ENCODE measurements around the gene SERHL2. TPM values are rescaled to one million over a fixed set of nuclear protein-coding genes. Genes with fewer than 3 reads are reported as not detected.
"Not testable (repeated sequence)": the region's sequence is repeated elsewhere in the genome, so short reads cannot be mapped to it uniquely, and the experiment has no call there.

The SERHL2 gene
- total RNA-seq, 2 experiments from 2014 or later: 1.1 to 1.4 TPM

GRCh38 chr22:42522546-42522945 lies 31.2 kb upstream of the SERHL2 start:
- Mint-ChIP-seq H3K36me3 (ENCODE audit: low read depth) (peaks cover 10% of the 10 kb centered on the region), H3K27me3 (no peaks in the 10 kb centered on the region), H3K4me3 (no peak overlapping the region), H3K9me3 (no peaks in the 10 kb centered on the region), H3K4me1 (ENCODE audit: low read depth) (peaks cover 13% of the 10 kb centered on the region), H3K27ac (no peak overlapping the region)
- DNase-seq: no peak
- no peak for ATAC-seq
- TF ChIP-seq CTCF (IDR thresholded peaks at IDR 0.05): no peak
- POLR2A ChIA-PET: no interaction called here
- intact Hi-C loops (cut with micrococcal nuclease): no loop called here
- CTCF ChIA-PET: no interaction called here

- intact Hi-C loops (cut with micrococcal nuclease): no loop called here
- Mint-ChIP-seq H3K4me1 (ENCODE audit: low read depth) (peaks cover 21% of the 10 kb centered on the region), H3K27me3 (no peaks in the 10 kb centered on the region), H3K27ac (peak overlapping the region; percentile 8), H3K9me3 (no peaks in the 10 kb centered on the region), H3K4me3 (no peak overlapping the region), H3K36me3 (ENCODE audit: low read depth) (no peaks in the 10 kb centered on the region)
- CTCF ChIA-PET: no interaction called here
- DNase-seq (no peak), ATAC-seq (peak; percentile 45)
- POLR2A ChIA-PET: no interaction called here
- no peak for TF ChIP-seq CTCF (IDR thresholded peaks at IDR 0.05)
Observed at GRCh38 chr22:42528591-42529307, 25.0 kb upstream of the SERHL2 start.

GRCh38 chr22:42529435-42529834 lies 24.3 kb upstream of the SERHL2 start:
- H3K9me3 Mint-ChIP-seq; DNase-seq; H3K27me3 Mint-ChIP-seq; POLR2A ChIA-PET; H3K4me3 Mint-ChIP-seq; H3K36me3 Mint-ChIP-seq (ENCODE audit: low read depth); intact Hi-C loops (cut with micrococcal nuclease); H3K27ac Mint-ChIP-seq; CTCF ChIA-PET; ATAC-seq: not testable (repeated sequence)
- peaks cover 24% of the 10 kb centered on the region for H3K4me1 Mint-ChIP-seq (ENCODE audit: low read depth)

GRCh38 chr22:42531401-42532084 lies 22.2 kb upstream of the SERHL2 start:
- POLR2A ChIA-PET; ATAC-seq; H3K27me3 Mint-ChIP-seq; H3K27ac Mint-ChIP-seq; H3K9me3 Mint-ChIP-seq; H3K4me3 Mint-ChIP-seq; intact Hi-C loops (cut with micrococcal nuclease); H3K36me3 Mint-ChIP-seq (ENCODE audit: low read depth); DNase-seq: not testable (repeated sequence)
- peaks cover 24% of the 10 kb centered on the region for H3K4me1 Mint-ChIP-seq (ENCODE audit: low read depth)
- CTCF ChIA-PET: interaction anchor here (2.0 kb wide), 1 partner anchor 37 kb away, joined by 4 read pairs; no protein-coding TSS in a partner anchor

- peaks cover 34% of the 10 kb centered on the region for H3K4me1 Mint-ChIP-seq (ENCODE audit: low read depth)
- intact Hi-C loops (cut with micrococcal nuclease): no loop called here
- ATAC-seq: peak; percentile 11
- ChIA-PET CTCF (interaction anchor here (1.1 to 2.0 kb wide), 2 partner anchors 28 to 35 kb away, joined by 3 to 4 read pairs; no protein-coding TSS in a partner anchor), POLR2A (interaction anchor here (1.0 to 1.3 kb wide), 3 partner anchors 17 to 81 kb away, joined by 3 to 4 read pairs (median 3); partner anchors contain the start of gene POLDIP3)
- no peak for TF ChIP-seq CTCF (IDR thresholded peaks at IDR 0.05)
- peak overlapping the region; percentile 91 for H3K27ac Mint-ChIP-seq
- H3K4me3 Mint-ChIP-seq: peak overlapping the region; percentile 73
- no peak for DNase-seq
- H3K27me3 Mint-ChIP-seq: peaks cover 2% of the 10 kb centered on the region
- H3K36me3 Mint-ChIP-seq (ENCODE audit: low read depth): no peaks in the 10 kb centered on the region
- H3K9me3 Mint-ChIP-seq: no peaks in the 10 kb centered on the region
Observed at GRCh38 chr22:42533638-42533977, 20.1 kb upstream of the SERHL2 start.

- H3K4me1 Mint-ChIP-seq (ENCODE audit: low read depth): peaks cover 27% of the 10 kb centered on the region
- H3K4me3 Mint-ChIP-seq; CTCF ChIA-PET; DNase-seq; H3K27ac Mint-ChIP-seq; H3K36me3 Mint-ChIP-seq (ENCODE audit: low read depth); ATAC-seq; H3K9me3 Mint-ChIP-seq; H3K27me3 Mint-ChIP-seq; intact Hi-C loops (cut with micrococcal nuclease); POLR2A ChIA-PET: not testable (repeated sequence)
Observed at GRCh38 chr22:42535082-42535731, 18.5 kb upstream of the SERHL2 start.
